Right atrium auricular region (tissue), 2 donors: Measurements from ENCODE around the gene LYST. TPM values are rescaled to one million over a fixed set of nuclear protein-coding genes. Genes with fewer than 3 reads are reported as not detected.
"Not testable (repeated sequence)": the region's sequence is repeated elsewhere in the genome, so short reads cannot be mapped to it uniquely, and the experiment has no call there.

Source experiments
- DNase-seq: peaks from one replicate; pipeline ENCODE4 v3.0.0-alpha.2; 2019; ENCODE audit warnings: low spot score
- H3K27ac ChIP-seq, 2 donors: fragments of 200-600 bp; sonication (generic); 1 replicate in 1 of 2; 2 replicates in 1 of 2; pipeline ENCODE4 v1.5.1; 2016 to 2019
- H3K27me3 ChIP-seq, 2 donors: fragments of 200-600 bp; sonication (generic); one replicate each; pipeline versions ENCODE4 v1.5.1 to v1.6.0; 2017 to 2019
- H3K36me3 ChIP-seq: fragments of 200-600 bp; sonication (generic); one replicate; pipeline ENCODE4 v1.5.1; 2016
- H3K4me1 ChIP-seq, 2 donors: fragments of 200-600 bp; sonication (generic); one replicate each; pipeline versions ENCODE4 v1.5.1 to v1.6.0; 2017 to 2019
- H3K4me3 ChIP-seq, 2 donors: fragments of 200-600 bp; sonication (generic); 1 replicate in 1 of 2; 2 replicates in 1 of 2; pipeline ENCODE4 v1.5.1; 2017 to 2019; ENCODE audit warnings: mild to moderate bottlenecking in 1 of 2, moderate library complexity in 1 of 2
- H3K9me3 ChIP-seq, 2 donors: fragments of 200-600 bp; sonication (generic); one replicate each; pipeline ENCODE4 v1.5.1; 2019
- total RNA-seq, 2 donors: library from RNA; depleted of rRNA; stranded (reverse); fragments of >200 nt; gene quantifications; one replicate each; pipeline ENCODE4 v1.1.0, GENCODE V29; 2016
- TF ChIP-seq, protein P1 (sequence below), 2 donors: fragments of 200-600 bp; sonication (generic); IDR thresholded peaks; one replicate each; pipeline ENCODE4 v1.5.1; 2019; ENCODE audit warnings: antibody characterized with exemption in 2 of 2

LYST gene
- total RNA-seq, 2 donors from 2014 or later = 7.3 to 13.0 TPM

DNA sequence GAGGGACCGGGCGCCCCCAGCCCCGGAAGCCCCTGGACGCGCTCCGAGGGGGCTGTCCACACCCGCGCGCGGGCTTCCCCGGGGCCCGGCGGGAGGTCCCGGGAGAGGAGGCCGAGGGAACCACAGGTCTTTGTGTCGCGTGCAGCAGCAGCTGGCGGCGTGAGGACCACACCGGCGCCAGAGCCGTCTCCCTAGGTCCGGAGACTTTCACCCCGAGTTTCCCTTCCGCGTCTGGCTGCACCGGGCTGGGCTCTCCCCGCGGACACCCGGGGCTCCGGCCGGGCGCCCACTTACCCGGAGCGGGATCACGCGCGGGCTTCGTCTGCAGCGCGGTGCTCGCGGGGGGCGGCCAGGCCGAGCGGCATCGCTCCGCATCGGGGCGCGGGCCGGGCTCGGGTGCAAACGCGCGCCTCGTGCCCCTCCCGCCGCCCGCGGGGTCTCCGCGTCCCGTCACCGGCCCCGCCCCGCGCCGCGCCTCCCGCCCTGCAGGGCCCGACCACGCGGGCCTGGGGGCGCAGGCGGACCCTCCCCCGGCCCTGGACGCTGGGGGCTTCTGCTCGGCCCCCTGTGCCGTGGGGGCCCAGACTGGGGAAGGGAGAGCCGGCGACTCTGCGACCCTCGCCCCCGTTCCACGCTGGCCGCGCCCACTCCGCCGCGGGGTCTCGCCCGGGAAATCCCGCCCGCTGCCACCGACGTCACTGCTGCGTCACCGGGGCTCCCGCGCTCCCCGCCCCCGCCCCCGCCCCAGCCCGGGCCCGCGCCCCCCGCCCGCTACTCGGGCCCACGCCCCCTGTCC is 217.1 kb downstream of the LYST start, which contains the start of gene GNG4:
GNG4 (minus strand) TSS at position 417 of the 796 bp plus-strand sequence. CDS start 65,946 bp downstream, outside the sequence.
- DNase-seq = peak; percentile 56
- H3K27me3 ChIP-seq = peaks cover 25 to 26% of the 10 kb centered on the region in 2 donors
- H3K4me1 ChIP-seq = peaks cover 0 to 25% of the 10 kb centered on the region in 2 donors

DNA sequence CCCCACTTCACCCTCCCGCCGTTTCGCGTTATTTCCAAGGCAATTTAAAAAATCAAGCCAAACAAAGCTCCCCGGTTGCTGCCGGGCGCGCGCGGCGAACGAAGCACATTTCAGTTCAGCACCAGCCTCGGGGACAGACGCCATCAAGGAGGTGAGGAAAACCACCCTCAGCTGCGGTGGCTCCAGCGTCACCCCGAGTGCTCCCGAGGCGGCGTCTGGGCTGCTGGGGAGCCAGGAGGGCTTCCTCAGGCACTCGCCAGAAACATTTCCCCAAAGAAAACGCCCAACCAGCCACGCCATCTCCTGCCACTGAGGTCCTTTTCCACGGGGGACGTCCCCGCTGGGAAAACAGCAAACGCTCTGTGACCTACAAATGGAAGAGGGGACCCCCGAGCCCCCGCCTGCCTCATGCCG is 217.7 kb downstream of the LYST start:
- Histone ChIP-seq H3K36me3 (no peaks in the 10 kb centered on the region), H3K27me3 (peaks cover 25 to 26% of the 10 kb centered on the region in 2 donors), H3K4me1 (peaks cover 0 to 25% of the 10 kb centered on the region in 2 donors), H3K27ac (no peak overlapping the region), H3K9me3 (peaks cover 0 to 1% of the 10 kb centered on the region in 2 donors), H3K4me3 (peak overlapping the region; percentile 19 to 55)
- DNase-seq = peak; percentile 59
- TF ChIP-seq, protein P1, sequence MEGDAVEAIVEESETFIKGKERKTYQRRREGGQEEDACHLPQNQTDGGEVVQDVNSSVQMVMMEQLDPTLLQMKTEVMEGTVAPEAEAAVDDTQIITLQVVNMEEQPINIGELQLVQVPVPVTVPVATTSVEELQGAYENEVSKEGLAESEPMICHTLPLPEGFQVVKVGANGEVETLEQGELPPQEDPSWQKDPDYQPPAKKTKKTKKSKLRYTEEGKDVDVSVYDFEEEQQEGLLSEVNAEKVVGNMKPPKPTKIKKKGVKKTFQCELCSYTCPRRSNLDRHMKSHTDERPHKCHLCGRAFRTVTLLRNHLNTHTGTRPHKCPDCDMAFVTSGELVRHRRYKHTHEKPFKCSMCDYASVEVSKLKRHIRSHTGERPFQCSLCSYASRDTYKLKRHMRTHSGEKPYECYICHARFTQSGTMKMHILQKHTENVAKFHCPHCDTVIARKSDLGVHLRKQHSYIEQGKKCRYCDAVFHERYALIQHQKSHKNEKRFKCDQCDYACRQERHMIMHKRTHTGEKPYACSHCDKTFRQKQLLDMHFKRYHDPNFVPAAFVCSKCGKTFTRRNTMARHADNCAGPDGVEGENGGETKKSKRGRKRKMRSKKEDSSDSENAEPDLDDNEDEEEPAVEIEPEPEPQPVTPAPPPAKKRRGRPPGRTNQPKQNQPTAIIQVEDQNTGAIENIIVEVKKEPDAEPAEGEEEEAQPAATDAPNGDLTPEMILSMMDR (IDR thresholded peaks at IDR 0.05) = no peak

More for the DNA sequence above, 217.1 kb downstream of the LYST start, which contains the start of gene GNG4:
- Histone ChIP-seq H3K27ac (no peak within 1 kb of the TSS), H3K4me3 (peak within 1 kb of the TSS; percentile 19 to 55), H3K9me3 (peaks cover 0 to 7% of the 10 kb centered on the region in 2 donors), H3K36me3 (no peaks in the 10 kb centered on the region)
- TF ChIP-seq, protein P1 (IDR thresholded peaks at IDR 0.05) = no peak

DNA sequence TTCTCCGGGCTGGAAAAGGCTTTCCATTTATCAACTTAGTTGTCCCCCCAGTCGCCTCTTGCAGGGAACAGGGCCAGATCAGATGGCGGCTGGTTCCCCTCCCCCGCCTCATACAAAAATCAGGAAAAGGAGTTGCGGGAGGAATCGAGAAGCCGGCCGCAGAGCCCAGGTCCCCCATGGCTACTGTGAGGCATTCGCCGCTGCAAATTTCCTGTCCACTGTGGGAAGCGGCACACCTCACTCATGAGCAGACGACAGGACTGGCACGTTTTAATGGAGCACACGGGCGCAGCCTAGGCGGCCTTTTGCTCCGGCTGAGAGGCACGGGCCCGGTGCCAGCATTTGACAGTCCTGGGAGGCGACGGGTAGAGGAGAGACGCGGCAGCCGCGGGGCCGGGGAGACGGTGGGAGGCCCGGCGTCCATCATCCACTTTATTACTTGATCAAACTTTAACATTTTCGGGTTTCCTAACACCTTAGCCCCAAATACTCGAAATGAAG is 218.2 kb downstream of the LYST start:
- DNase-seq = peak; percentile 47
- H3K4me3 ChIP-seq = peak overlapping the region in 1 of 2 donors; percentile 55

DNA sequence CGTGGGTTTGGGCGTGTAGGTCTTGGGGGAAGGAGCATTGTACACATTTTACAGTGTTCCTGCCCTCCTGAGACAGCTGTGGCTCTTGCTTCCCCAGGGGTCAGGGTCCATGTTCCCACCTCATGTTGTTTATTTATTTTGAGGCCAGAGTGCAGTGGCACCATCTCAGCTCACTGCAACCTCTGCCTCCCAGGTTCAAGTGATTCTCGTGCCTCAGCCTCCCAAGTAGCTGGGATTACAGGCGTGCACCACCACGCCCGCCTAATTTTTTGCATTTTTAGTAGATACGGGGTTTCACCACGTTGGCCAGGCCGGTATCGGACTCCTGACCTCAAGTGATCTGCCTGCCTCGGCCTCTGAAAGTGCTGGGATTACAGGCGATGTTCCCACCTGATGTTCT is 219.2 kb downstream of the LYST start:
- H3K9me3 ChIP-seq, H3K36me3 ChIP-seq, H3K27ac ChIP-seq, H3K4me3 ChIP-seq: not testable (repeated sequence)
- H3K4me1 ChIP-seq = peaks cover 0 to 25% of the 10 kb centered on the region in 2 donors
- DNase-seq = peak; percentile 34
- H3K27me3 ChIP-seq = peaks cover 20 to 25% of the 10 kb centered on the region in 2 donors

More for the DNA sequence above, 218.2 kb downstream of the LYST start:
- Histone ChIP-seq H3K4me1 (peaks cover 0 to 25% of the 10 kb centered on the region in 2 donors), H3K27ac (no peak overlapping the region), H3K9me3 (no peaks in the 10 kb centered on the region), H3K27me3 (peaks cover 25 to 26% of the 10 kb centered on the region in 2 donors), H3K36me3 (no peaks in the 10 kb centered on the region)
- TF ChIP-seq, protein P1 (IDR thresholded peaks at IDR 0.05) = no peak

DNA sequence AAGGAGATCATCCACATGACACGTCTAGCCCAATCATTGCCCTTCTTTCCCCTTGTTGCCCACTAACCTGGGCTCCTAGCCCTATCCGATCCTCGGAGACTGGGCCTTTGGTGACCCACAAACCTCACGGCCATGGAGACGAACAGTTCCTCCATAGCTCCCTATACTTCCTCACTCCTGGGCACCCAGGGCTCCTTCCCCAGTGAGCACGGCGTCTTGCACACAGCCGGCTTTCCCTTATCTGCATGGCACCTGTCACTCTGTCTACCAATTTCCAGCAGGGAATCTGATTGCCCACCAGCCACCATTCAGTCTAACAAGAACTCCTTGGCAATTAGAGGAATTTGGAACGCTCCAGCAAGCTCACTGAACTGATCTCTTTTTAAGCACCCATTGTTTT is 220.2 kb downstream of the LYST start:
- Histone ChIP-seq H3K36me3 (no peaks in the 10 kb centered on the region), H3K4me1 (peaks cover 0 to 25% of the 10 kb centered on the region in 2 donors), H3K27ac (no peak overlapping the region), H3K9me3 (no peaks in the 10 kb centered on the region), H3K27me3 (peaks cover 12 to 16% of the 10 kb centered on the region in 2 donors), H3K4me3 (no peak overlapping the region)
- TF ChIP-seq, protein P1 (IDR thresholded peaks at IDR 0.05) = no peak
- DNase-seq = peak; percentile 52

DNA sequence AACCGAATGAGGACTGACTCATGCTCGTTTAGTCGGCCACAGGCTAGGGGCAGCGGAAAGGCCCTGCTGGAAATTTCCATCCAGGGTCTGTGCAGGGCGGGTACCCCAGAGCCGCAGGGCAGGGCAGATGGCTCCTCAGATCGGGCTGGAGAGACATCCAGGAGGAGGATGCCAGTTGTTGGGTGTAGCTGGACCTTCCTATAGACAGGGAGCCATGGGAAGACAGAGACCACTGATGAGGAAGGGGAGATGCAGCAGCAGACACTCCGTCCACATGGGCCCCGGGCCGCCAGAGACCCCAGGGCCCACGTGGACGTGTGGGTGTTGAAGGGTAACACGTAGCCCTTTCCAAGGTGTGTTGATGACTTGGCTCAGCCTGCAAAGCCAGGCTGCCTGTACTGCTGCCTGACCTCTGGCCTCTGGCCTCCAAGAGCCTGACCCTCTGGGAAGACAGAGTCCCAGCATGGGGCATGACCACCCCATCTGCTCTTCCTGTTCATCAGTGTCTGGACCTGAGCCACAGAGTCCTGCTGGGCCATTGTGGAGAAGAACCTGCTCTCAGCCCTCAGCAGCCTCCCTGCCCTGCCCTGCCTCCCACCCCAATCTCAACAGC is 221.9 kb downstream of the LYST start:
- Histone ChIP-seq H3K4me1 (peaks cover 0 to 15% of the 10 kb centered on the region in 2 donors), H3K9me3 (no peaks in the 10 kb centered on the region), H3K4me3 (no peak overlapping the region), H3K27ac (no peak overlapping the region), H3K36me3 (no peaks in the 10 kb centered on the region), H3K27me3 (peaks cover 0 to 10% of the 10 kb centered on the region in 2 donors)
- no peak for DNase-seq
- TF ChIP-seq, protein P1 (IDR thresholded peaks at IDR 0.05) = no peak
